ENCODE measurements around the gene UNK.

DNA sequence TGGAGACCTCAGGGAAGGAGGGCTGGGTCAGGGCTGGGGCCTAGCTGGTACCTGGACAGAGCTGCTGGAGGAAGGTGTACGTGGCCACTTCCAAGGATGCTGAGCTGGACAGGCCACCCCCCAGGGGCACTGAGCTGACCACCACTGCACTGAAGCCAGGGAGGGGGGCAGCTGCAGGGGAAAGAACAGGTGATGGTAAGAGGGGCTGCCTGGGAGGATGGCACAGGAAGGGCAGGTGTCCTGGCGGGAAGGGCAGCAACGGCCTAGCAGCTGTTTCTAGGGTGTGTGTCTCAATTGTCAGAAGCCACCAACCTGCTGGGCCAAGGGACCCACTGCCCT, 21.4 kb upstream of the UNK start:
- TF ChIP-seq, protein P1, sequence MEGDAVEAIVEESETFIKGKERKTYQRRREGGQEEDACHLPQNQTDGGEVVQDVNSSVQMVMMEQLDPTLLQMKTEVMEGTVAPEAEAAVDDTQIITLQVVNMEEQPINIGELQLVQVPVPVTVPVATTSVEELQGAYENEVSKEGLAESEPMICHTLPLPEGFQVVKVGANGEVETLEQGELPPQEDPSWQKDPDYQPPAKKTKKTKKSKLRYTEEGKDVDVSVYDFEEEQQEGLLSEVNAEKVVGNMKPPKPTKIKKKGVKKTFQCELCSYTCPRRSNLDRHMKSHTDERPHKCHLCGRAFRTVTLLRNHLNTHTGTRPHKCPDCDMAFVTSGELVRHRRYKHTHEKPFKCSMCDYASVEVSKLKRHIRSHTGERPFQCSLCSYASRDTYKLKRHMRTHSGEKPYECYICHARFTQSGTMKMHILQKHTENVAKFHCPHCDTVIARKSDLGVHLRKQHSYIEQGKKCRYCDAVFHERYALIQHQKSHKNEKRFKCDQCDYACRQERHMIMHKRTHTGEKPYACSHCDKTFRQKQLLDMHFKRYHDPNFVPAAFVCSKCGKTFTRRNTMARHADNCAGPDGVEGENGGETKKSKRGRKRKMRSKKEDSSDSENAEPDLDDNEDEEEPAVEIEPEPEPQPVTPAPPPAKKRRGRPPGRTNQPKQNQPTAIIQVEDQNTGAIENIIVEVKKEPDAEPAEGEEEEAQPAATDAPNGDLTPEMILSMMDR (IDR thresholded peaks at IDR 0.05) = no peak
- no peak for TF ChIP-seq POLR2A (IDR thresholded peaks at IDR 0.05)
